ENCODE results near the gene NYNRIN.

DNA sequence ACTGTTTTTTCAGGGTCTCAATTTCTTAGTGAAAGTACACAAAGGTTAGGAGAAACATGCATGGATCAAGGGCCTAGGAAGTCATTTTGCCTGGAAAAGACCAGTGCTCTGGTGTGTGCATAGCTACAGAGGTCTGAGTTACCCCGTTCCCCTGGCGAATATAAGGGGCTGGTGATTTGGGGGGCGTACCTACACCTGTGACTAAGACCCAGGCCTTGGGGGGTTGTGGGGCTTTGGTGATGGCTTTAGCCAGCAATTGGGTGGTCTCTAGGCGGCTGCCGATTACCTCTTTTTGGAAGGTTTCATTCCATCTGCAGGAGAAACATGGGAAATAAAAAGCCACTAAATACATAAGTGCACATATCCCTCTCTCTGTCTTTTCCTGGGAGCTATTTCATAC, 42.7 kb downstream of the NYNRIN start:
- TF ChIP-seq, protein P1, sequence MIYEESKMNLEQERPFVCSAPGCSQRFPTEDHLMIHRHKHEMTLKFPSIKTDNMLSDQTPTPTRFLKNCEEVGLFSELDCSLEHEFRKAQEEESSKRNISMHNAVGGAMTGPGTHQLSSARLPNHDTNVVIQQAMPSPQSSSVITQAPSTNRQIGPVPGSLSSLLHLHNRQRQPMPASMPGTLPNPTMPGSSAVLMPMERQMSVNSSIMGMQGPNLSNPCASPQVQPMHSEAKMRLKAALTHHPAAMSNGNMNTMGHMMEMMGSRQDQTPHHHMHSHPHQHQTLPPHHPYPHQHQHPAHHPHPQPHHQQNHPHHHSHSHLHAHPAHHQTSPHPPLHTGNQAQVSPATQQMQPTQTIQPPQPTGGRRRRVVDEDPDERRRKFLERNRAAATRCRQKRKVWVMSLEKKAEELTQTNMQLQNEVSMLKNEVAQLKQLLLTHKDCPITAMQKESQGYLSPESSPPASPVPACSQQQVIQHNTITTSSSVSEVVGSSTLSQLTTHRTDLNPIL (CRISPR knock-in tag; IDR thresholded peaks at IDR 0.05; ENCODE audit: low read depth) = no peak
- TF ChIP-seq BACH2 (CRISPR knock-in tag; IDR thresholded peaks at IDR 0.05; ENCODE audit: borderline replicate concordance) = no peak
- TF ChIP-seq ZFP30 (CRISPR knock-in tag; IDR thresholded peaks at IDR 0.05) = no peak
- no peak for TF ChIP-seq ZFP3 (CRISPR knock-in tag; IDR thresholded peaks at IDR 0.05)
- TF ChIP-seq PPARA (CRISPR knock-in tag; IDR thresholded peaks at IDR 0.05; ENCODE audit: borderline replicate concordance) = no peak
- TF ChIP-seq ZNF8 (CRISPR knock-in tag; IDR thresholded peaks at IDR 0.05) = no peak
- TF ChIP-seq, protein P2, sequence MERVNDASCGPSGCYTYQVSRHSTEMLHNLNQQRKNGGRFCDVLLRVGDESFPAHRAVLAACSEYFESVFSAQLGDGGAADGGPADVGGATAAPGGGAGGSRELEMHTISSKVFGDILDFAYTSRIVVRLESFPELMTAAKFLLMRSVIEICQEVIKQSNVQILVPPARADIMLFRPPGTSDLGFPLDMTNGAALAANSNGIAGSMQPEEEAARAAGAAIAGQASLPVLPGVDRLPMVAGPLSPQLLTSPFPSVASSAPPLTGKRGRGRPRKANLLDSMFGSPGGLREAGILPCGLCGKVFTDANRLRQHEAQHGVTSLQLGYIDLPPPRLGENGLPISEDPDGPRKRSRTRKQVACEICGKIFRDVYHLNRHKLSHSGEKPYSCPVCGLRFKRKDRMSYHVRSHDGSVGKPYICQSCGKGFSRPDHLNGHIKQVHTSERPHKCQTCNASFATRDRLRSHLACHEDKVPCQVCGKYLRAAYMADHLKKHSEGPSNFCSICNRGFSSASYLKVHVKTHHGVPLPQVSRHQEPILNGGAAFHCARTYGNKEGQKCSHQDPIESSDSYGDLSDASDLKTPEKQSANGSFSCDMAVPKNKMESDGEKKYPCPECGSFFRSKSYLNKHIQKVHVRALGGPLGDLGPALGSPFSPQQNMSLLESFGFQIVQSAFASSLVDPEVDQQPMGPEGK (CRISPR knock-in tag; IDR thresholded peaks at IDR 0.05; ENCODE audit: borderline replicate concordance) = no peak
